Chondrocyte (in vitro differentiated cells): ENCODE data around the gene HCN3. TPM values are rescaled to one million over a fixed set of nuclear protein-coding genes. Genes with fewer than 3 reads are reported as not detected.
"Not testable (repeated sequence)": the region's sequence is repeated elsewhere in the genome, so short reads cannot be mapped to it uniquely, and the experiment has no call there.

ENCODE experiments used
- DNase-seq: peaks from one replicate; pipeline ENCODE4 v3.0.0; 2021; ENCODE audit warnings: mixed read lengths, low spot score
- H3K27ac Mint-ChIP-seq: one replicate; pipeline ENCODE4 v1.8.0; 2021; ENCODE audit warnings: mild to moderate bottlenecking, moderate library complexity, mixed read lengths; ENCODE audit not compliant: unreplicated experiment
- H3K27me3 Mint-ChIP-seq: 2 replicates; pipeline ENCODE4 v1.8.0; 2021; ENCODE audit warnings: low read depth, mixed read lengths
- H3K36me3 Mint-ChIP-seq: 2 replicates; pipeline ENCODE4 v1.8.0; 2021; ENCODE audit warnings: low read depth, mixed read lengths
- H3K4me1 Mint-ChIP-seq: 2 replicates; pipeline ENCODE4 v1.8.0; 2021; ENCODE audit warnings: low read depth, mild to moderate bottlenecking, mixed read lengths
- H3K4me3 Mint-ChIP-seq: one replicate; pipeline ENCODE4 v1.8.0; 2021; ENCODE audit warnings: mild to moderate bottlenecking, moderate library complexity, mixed read lengths; ENCODE audit not compliant: unreplicated experiment
- H3K9me3 Mint-ChIP-seq: 2 replicates; pipeline ENCODE4 v1.8.0; 2021; ENCODE audit warnings: low read depth, mixed read lengths
- CTCF ChIP-seq: fragments of 200-600 bp; sonication (generic); IDR thresholded peaks from 2 replicates; pipeline ENCODE4 v1.5.0; 2021; ENCODE audit warnings: antibody characterized with exemption, mild to moderate bottlenecking, moderate library complexity
- total RNA-seq: library from RNA; stranded (reverse); gene quantifications from 3 replicates; pipeline ENCODE4 v1.2.1, GENCODE V29; 2021

HCN3 gene
- total RNA-seq, 1 donor from 2014 or later, result 4.3 TPM

GRCh38 chr1:155324717-155325602 is 47.7 kb downstream of the HCN3 start:
- DNase-seq, result no peak
- Mint-ChIP-seq H3K4me1 (peaks cover 36% of the 10 kb centered on the region), H3K4me3 (peak overlapping the region; percentile 89), H3K27me3 (no peaks in the 10 kb centered on the region), H3K9me3 (no peaks in the 10 kb centered on the region), H3K36me3 (peaks cover 3% of the 10 kb centered on the region), H3K27ac (peak overlapping the region; percentile 81)
- TF ChIP-seq CTCF, result peak; percentile 78

- no peak for TF ChIP-seq CTCF
- DNase-seq, result no peak
- H3K9me3 Mint-ChIP-seq, result no peaks in the 10 kb centered on the region
- no peaks in the 10 kb centered on the region for H3K27me3 Mint-ChIP-seq
- H3K4me3 Mint-ChIP-seq, result peak overlapping the region; percentile 89
- peaks cover 30% of the 10 kb centered on the region for H3K4me1 Mint-ChIP-seq
- peak overlapping the region; percentile 17 for H3K27ac Mint-ChIP-seq
- peaks cover 5% of the 10 kb centered on the region for H3K36me3 Mint-ChIP-seq
Measured at GRCh38 chr1:155325603-155325893, 48.3 kb downstream of the HCN3 start.

GRCh38 chr1:155326020-155326526 is 48.8 kb downstream of the HCN3 start:
- H3K27me3 Mint-ChIP-seq, result no peaks in the 10 kb centered on the region
- peak overlapping the region; percentile 89 for H3K4me3 Mint-ChIP-seq
- no peaks in the 10 kb centered on the region for H3K9me3 Mint-ChIP-seq
- DNase-seq, result no peak
- H3K36me3 Mint-ChIP-seq, result peaks cover 10% of the 10 kb centered on the region
- no peak for TF ChIP-seq CTCF
- H3K4me1 Mint-ChIP-seq, result peaks cover 25% of the 10 kb centered on the region
- H3K27ac Mint-ChIP-seq, result peak overlapping the region; percentile 62

DNA sequence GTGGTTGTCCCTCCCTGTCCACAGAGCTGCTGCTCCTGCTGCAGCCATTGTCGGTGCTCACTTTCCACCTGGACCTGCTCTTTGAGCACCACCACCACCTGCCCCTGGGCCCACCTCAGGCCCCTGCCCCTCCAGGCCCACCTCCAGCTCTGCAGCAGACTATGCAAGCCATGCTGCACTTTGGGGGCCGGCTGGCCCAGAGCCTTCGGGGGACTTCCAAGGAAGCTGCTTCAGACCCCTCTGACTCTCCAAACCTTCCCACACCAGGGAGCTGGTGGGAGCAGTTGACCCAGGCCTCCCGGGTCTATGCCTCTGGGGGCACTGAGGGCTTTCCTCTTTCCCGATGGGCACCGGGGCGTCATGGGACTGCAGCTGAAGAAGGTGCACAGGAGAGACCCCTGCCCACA is 49.4 kb downstream of the HCN3 start:
- Mint-ChIP-seq H3K4me1 (peaks cover 19% of the 10 kb centered on the region), H3K27ac (no peak overlapping the region), H3K9me3 (no peaks in the 10 kb centered on the region), H3K4me3 (no peak overlapping the region), H3K36me3 (peaks cover 10% of the 10 kb centered on the region), H3K27me3 (no peaks in the 10 kb centered on the region)
- no peak for TF ChIP-seq CTCF
- DNase-seq, result no peak

DNA sequence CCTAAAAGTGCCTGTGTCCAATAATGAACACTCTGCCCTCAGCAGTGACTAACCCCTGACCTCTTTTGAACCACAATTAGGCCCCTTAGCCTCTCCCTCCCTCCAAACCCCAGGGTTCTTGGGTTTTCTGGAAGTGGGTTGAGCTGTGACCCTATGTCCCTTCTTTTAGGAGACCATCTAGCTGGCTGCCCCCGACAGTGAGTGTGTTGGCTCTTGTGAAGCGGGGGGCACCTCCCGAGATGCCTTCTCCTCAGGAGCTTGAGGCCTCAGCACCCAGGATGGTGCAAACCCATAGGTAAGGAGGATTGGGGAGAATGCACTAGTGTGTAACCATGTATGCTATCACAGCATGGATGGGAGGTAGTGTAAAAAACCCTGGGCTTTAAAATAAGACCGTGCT is 50.7 kb downstream of the HCN3 start:
- no peak for TF ChIP-seq CTCF
- H3K27ac Mint-ChIP-seq, result peak overlapping the region; percentile 73

DNA sequence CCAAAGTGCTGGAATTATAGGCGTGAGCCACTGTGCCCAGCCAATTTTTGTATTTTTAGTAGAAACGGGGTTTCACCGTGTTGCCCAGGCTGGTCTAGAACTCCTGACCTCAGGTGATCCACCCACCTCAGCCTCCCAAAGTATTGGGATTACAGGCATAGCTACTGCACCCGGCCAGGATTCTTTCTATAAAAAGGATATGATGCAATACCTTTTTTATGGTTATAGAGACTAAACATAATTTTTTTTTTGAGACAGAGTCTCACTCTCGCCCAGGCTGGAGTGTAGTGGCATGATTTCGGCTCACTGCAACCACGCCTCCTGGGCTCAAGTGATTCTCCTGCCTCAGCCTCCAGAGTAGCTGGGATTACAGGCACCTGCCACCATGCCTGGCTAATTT is 51.6 kb downstream of the HCN3 start:
- not testable (repeated sequence) for DNase-seq, H3K4me3 Mint-ChIP-seq
- H3K36me3 Mint-ChIP-seq, result peaks cover 13% of the 10 kb centered on the region

More for the DNA sequence above, 50.7 kb downstream of the HCN3 start:
- H3K36me3 Mint-ChIP-seq, result peaks cover 10% of the 10 kb centered on the region
- no peaks in the 10 kb centered on the region for H3K27me3 Mint-ChIP-seq
- no peak overlapping the region for H3K4me3 Mint-ChIP-seq
- no peak for DNase-seq
- H3K9me3 Mint-ChIP-seq, result no peaks in the 10 kb centered on the region
- peaks cover 9% of the 10 kb centered on the region for H3K4me1 Mint-ChIP-seq

More for the DNA sequence above, 51.6 kb downstream of the HCN3 start:
- not testable (repeated sequence) for H3K9me3 Mint-ChIP-seq, H3K27me3 Mint-ChIP-seq, H3K4me1 Mint-ChIP-seq
- H3K27ac Mint-ChIP-seq, result peak overlapping the region; percentile 17
